GM18526 (cell line): ENCODE data around the gene ACOXL.

Experiments
- POLR2A ChIP-seq: IDR thresholded peaks from 3 replicates; pipeline ENCODE4 v1.6.1; 2011; ENCODE audit not compliant: insufficient read length; ENCODE audit errors: extremely low read depth

ACOXL gene

GRCh38 chr2:110883406-110883805 is 151.0 kb downstream of the ACOXL start:
- no peak for TF ChIP-seq POLR2A

GRCh38 chr2:110885256-110885655 is 152.9 kb downstream of the ACOXL start:
- TF ChIP-seq POLR2A = no peak

GRCh38 chr2:110886826-110887573 is 154.6 kb downstream of the ACOXL start:
- TF ChIP-seq POLR2A = no peak

- no peak for TF ChIP-seq POLR2A
These were observed 156.0 kb downstream of the ACOXL start for GRCh38 chr2:110888411-110888810.

- no peak for TF ChIP-seq POLR2A
These were observed 159.3 kb downstream of the ACOXL start for GRCh38 chr2:110891626-110892025.

GRCh38 chr2:110896226-110896625 is 163.9 kb downstream of the ACOXL start:
- TF ChIP-seq POLR2A = no peak

- no peak for TF ChIP-seq POLR2A
These were observed 165.6 kb downstream of the ACOXL start for GRCh38 chr2:110897966-110898365.

GRCh38 chr2:110900191-110900590 is 167.8 kb downstream of the ACOXL start:
- no peak for TF ChIP-seq POLR2A

- no peak for TF ChIP-seq POLR2A
These were observed 171.2 kb downstream of the ACOXL start for GRCh38 chr2:110903548-110903947.

GRCh38 chr2:110904116-110904778 is 171.9 kb downstream of the ACOXL start:
- no peak for TF ChIP-seq POLR2A

GRCh38 chr2:110904779-110905148 is 172.4 kb downstream of the ACOXL start:
- no peak for TF ChIP-seq POLR2A

GRCh38 chr2:110905217-110905616 is 172.8 kb downstream of the ACOXL start:
- no peak for TF ChIP-seq POLR2A

- no peak for TF ChIP-seq POLR2A
These were observed 174.4 kb downstream of the ACOXL start for GRCh38 chr2:110906613-110907298.

GRCh38 chr2:110909501-110909900 is 177.1 kb downstream of the ACOXL start:
- no peak for TF ChIP-seq POLR2A

GRCh38 chr2:110910423-110910822 is 178.1 kb downstream of the ACOXL start:
- TF ChIP-seq POLR2A = no peak

- TF ChIP-seq POLR2A = no peak
These were observed 187.4 kb downstream of the ACOXL start for GRCh38 chr2:110919738-110920137.
